Astrocyte (in vitro differentiated cells and primary cell): ENCODE results near the gene DNAAF5.

Experiments
- CTCF ChIP-seq: IDR thresholded peaks from 2 replicates; pipeline ENCODE4 v1.5.1; 2011; ENCODE audit warnings: low read depth, mild to moderate bottlenecking, inconsistent platforms, low read length, moderate library complexity; ENCODE audit not compliant: insufficient read depth
- EZH2 ChIP-seq: IDR thresholded peaks from 2 replicates; pipeline ENCODE4 v1.6.1; 2012; ENCODE audit warnings: mild to moderate bottlenecking, low read length, inconsistent platforms; ENCODE audit not compliant: insufficient read depth

GRCh38 chr7:684416-684815 is 42.1 kb upstream of the DNAAF5 start:
- TF ChIP-seq EZH2 = no peak
- TF ChIP-seq CTCF = no peak
